GM21528 (cell line): ENCODE data around the gene IL31RA.
A peak's percentile ranks its signal among the peaks of the same experiment; 100 is the strongest.

ENCODE experiments used
- ATAC-seq: cut with Tn5 transposase; IDR thresholded peaks from one replicate; pipeline ENCODE4 v1.9.1; 2021; ENCODE audit warnings: mild to moderate bottlenecking, moderate library complexity; ENCODE audit not compliant: unreplicated experiment, low FRiP score

Gene IL31RA

GRCh38 chr5:55899344-55899743, 48.2 kb downstream of the IL31RA start:
- ATAC-seq, result no peak

DNA sequence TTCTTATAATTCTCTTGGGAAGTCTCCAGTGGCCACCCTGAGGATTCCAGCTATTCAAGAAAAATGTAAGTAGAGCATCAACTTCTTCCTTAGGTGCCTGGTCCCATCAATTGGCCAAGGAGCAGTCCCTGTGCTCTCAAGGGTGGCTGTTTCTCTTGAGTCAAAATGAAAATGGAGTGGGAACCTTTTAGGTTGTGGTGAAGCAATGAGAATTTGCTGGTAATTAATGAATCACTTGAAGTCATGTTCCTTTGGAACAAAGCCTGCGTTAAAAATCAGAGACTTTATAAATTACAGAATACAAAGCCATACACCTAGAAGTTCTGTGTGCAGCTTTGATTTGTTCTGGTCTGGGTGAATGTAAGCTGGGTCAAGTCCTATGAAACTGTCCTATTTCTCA, 48.9 kb downstream of the IL31RA start:
- ATAC-seq, result no peak

DNA sequence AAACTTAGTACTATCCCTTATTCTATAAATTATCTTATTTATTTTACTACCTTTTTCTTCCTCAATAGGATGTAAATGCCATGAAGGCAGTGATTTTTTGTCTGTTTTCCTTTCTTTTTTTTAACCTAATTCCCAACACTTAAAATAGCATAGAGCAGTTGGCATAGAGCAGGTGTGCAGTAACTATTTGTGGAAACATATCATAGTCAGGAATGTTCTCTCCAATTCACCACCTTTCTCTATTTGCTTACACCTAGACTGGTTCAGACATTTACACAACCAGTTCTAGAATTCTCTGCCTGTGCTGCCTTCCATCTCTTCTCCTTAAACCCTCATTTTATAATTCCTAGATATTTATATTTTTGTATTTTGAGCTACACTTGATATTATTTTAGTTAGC, 49.6 kb downstream of the IL31RA start:
- ATAC-seq, result no peak

DNA sequence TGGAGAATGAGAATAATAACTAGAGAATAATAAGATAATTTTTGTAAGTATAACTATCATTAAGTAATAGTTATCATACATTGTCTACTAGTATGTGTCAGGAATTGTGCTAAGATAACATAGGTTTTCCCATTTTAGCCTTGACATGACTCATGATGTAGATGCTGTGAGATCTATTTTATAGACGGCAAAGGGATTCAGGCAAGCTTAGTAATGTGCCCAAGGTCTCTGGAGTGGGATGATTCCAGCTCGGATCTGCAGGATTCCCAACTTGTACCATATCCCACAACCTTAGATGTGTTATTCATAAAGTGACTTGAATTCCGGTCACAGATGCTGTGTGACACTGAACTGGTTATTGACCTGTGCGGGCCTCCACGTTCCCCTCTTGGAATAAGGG, 51.5 kb downstream of the IL31RA start:
- ATAC-seq, result no peak

- ATAC-seq, result peak; percentile 65
These were observed 52.1 kb downstream of the IL31RA start for GRCh38 chr5:55903121-55903701.

GRCh38 chr5:55904152-55904551, 53.0 kb downstream of the IL31RA start:
- no peak for ATAC-seq

GRCh38 chr5:55905251-55905650, 54.1 kb downstream of the IL31RA start:
- ATAC-seq, result no peak

- no peak for ATAC-seq
These were observed 56.8 kb downstream of the IL31RA start for GRCh38 chr5:55907927-55908326.

- no peak for ATAC-seq
These were observed 57.6 kb downstream of the IL31RA start for GRCh38 chr5:55908804-55909203.

DNA sequence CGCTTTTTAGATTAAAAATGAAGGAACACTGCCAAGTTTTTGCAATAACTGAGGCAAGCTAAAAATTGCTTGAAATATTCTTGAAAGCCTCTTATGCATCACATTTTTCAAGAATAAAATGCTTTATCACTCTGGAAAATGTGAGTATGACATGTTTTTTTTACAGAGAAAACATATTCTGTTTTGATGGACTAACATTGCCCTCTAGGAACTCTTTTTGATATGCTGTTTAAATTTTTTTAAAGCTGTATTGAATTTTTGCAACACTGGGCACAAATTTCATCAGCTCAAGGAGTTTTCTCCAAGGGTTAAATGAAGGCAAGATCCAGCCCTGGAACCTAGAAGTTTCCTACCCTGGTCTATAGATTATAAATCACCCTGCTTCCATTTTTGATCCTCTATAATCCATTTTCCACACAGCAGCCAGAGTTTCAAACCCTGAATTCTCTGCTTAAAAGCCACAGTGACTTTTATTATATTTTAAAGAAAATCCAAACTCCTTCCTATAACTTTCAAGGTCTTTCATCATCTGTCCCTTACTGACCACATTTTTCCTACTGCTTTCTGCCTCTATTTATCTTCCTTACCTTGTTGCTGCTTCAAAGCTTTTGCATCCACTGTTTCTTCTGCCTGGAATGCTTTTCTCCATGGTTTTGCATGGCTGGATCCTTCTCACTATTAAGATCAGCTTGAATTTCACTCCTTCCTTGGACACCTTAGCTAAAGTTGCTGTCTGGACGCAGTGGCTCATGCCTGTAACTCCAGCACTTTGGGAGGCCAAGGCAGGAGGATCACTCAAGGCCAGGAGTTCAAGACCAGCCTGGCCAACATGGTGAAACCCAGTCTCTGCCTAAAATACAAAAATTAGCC, 60.9 kb downstream of the IL31RA start:
- ATAC-seq, result no peak

DNA sequence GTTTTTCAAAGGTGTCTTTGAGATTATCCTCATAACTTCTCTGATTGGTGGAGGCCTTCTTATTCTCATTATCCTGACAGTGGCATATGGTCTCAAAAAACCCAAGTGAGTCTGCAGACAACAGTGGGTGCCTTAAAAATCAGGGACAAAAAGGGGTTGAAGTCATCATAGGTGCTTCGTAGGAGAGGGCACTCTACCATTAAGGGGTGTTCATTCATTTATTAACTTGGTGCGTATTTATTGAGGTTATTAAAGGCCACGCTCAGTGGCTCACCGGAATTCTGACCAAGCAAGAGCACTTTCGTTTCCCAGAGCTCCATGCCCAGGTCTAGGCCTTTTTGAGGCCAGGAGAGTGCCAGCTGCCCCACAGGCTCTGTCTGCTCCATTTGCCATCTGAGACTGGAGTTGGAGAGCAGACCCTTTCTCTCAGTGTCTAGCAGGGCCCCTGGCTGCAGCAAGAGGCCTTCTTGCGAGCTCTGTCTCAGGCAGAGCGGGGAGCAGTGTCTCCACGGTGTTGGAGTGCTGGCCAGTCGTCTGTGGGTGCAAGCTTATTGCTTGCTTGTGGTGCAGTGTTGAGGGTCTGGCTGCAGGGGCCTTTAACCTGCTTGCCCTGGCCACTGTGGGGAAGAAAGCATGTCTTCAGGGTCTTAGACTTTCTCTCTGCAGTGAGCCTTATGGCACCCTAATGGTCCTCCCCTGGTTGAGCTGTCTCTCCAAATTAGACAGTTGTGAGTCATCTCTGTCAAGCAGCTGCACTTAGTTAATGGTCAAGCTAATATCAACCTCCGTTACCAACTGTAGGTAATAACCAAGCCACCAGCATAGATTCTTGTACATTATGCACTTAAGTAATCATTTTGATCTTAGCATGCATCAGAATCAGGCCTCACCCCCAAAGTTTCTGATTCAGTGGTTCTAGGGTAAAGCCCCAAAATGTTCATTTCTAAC, 62.6 kb downstream of the IL31RA start:
- peak; percentile 95 for ATAC-seq

DNA sequence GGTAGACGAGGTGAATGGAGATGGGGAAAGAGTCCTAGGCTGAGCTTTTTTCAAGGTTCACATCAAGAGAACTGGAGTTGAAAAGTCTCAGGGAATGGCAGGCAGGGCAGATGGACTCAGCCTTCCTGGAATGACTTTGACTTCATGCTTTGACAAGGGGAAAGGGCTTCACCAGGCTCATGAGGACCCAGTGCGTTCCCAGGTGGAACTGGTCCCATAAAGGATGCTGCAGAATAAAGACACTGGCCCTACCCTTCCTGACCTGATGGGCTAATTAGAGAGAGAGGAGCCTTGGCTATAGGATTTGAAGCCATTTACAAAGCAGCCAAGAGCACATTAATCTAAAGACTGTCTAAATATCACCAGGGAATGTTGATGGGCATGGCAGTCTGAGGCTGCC, 63.8 kb downstream of the IL31RA start:
- ATAC-seq, result no peak

DNA sequence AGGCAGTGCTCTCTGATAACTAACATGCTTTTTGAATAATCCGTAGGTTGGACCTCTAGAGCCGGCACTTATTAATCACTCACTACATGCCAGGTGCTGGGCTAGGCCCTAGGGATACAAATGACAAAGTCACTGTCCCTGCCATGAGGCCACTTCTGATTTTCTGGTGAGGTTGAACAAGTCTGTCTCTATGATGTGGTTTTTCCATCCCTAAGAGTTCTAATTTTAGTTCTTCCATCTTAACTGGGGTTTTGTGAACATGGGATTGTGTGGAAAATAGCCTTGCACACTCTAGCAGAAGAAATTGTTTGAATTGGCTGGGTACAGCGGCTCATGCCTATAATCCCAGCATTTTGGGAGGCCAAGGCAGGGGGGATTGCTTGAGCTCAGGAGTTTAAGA, 64.6 kb downstream of the IL31RA start:
- ATAC-seq, result no peak

GRCh38 chr5:55916986-55917385, 65.8 kb downstream of the IL31RA start:
- ATAC-seq, result no peak

DNA sequence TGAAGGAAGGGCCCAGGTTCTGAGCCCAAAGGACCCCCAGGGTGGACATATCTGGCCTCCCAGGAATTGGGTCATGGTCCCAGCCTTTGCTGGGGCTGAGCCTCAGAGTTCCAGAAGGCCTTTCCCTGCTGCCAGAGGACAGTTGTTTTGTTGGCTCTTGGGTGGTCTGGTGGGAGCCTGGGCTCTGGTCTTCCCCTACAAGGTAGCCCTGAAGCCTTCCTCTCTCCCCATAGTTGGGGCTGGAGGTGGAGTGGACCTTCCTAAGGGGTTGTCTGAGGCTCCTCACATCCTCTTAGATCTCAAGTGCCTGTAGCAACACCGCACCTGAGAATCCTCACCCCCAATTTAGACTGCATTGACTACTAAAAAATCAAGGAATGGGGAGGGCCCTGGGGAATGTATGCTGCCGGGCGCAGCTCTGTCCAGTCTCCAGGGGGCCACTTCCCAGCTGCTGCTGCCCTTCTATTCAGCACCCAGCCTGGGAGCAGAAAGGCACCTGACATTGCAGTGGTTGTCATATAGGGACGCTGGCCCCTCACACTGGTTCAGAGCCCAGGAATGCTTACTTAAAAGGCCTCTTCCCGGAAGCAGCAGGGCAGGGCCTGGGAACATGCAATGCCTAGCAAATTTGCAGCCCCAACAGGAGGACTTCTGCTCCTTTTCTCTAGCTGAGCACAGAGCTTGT, 66.4 kb downstream of the IL31RA start:
- ATAC-seq, result no peak

GRCh38 chr5:55918087-55919035, 67.2 kb downstream of the IL31RA start:
- no peak for ATAC-seq

- no peak for ATAC-seq
These were observed 68.5 kb downstream of the IL31RA start for GRCh38 chr5:55919625-55920024.

- ATAC-seq, result no peak
These were observed 69.6 kb downstream of the IL31RA start for GRCh38 chr5:55920784-55921183.

DNA sequence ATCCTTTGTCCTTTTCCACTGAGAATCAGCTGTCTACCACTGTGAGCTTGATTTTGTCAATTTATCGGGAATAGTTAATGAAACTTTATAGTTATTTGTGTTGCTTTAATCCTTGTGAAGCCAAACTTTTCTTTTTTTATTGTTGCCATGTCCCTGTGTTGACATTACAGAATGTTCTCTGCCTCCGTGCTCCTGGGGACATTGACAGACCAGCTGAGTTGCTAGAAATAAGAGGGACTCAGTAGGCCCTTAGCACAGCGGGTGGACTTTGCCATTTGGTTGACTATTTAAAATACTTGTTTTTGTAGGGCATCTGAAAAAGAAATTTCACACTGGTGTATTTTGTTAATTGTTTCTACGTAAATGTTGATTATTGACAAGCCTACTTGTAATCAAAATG, 70.5 kb downstream of the IL31RA start:
- ATAC-seq, result no peak
